Mucosa of descending colon (tissue), 3 donors: ENCODE results near the gene CATSPER3. TPM values are rescaled to one million over a fixed set of nuclear protein-coding genes. Genes with fewer than 3 reads are reported as not detected.

Experiments used
- ATAC-seq: fragments of 200-7000 bp; cut with Tn5 transposase; one replicate; pipeline ENCODE4 v1.9.1; 2020; ENCODE audit warnings: mild to moderate bottlenecking, moderate library complexity
- DNase-seq, 3 donors: peaks; one replicate each; pipeline ENCODE4 v3.0.0-alpha.2; 2020
- H3K36me3 ChIP-seq: fragments of 200-600 bp; one replicate; pipeline ENCODE4 v1.8.0; 2021; ENCODE audit warnings: low read depth, mild to moderate bottlenecking
- H3K4me1 ChIP-seq: fragments of 200-600 bp; one replicate; pipeline ENCODE4 v1.8.0; 2021; ENCODE audit warnings: low read depth, mild to moderate bottlenecking
- H3K4me3 ChIP-seq: fragments of 200-600 bp; one replicate; pipeline ENCODE4 v1.8.0; 2021; ENCODE audit warnings: mild to moderate bottlenecking
- H3K9me3 ChIP-seq: fragments of 200-600 bp; one replicate; pipeline ENCODE4 v1.8.0; 2021; ENCODE audit warnings: mild to moderate bottlenecking
- CTCF ChIP-seq: fragments of 200-600 bp; IDR thresholded peaks from one replicate; pipeline ENCODE4 v1.8.0; 2022; ENCODE audit warnings: antibody characterized with exemption, mild to moderate bottlenecking
- intact Hi-C, 2 donors: fragments of 100-400 bp; cut with DNase I in 1 of 2; cut with micrococcal nuclease in 1 of 2; formaldehyde crosslinking; loops; one replicate each; pipeline versions ENCODE4 v1.11.0 to v1.11.1; 2022; cut with DNase I, micrococcal nuclease
- total RNA-seq, 3 donors: library from RNA; stranded (reverse); fragmentation: NEBNext Ultra II Directional in 2 of 3; extraction: Animal tissue kit (Norgen Biotek cat#: 25700) in 2 of 3; gene quantifications; one replicate each; pipeline versions ENCODE4 v1.2.1 to v1.2.4, GENCODE V29; 2021 to 2023
- donor health status: DM: no; HTN: no; CAD: no; lungs with moderate emphysema.
- donor health status: DM: no; HTN: no; CAD: no.
- donor health status: DM: no; HTN: yes; CAD: no.

CATSPER3 gene
- total RNA-seq, 3 donors from 2014 or later, result 1.3 to 1.5 (median 1.3) TPM

- DNase-seq (no peak), ATAC-seq (no peak)
- no peak for TF ChIP-seq CTCF
- H3K4me3 ChIP-seq, result no peak overlapping the region
- no peaks in the 10 kb centered on the region for H3K36me3 ChIP-seq
- H3K9me3 ChIP-seq, result no peaks in the 10 kb centered on the region
- intact Hi-C loops, result no loop called here
- no peaks in the 10 kb centered on the region for H3K4me1 ChIP-seq
Observed at GRCh38 chr5:135011355-135012032, 43.8 kb downstream of the CATSPER3 start.

DNA sequence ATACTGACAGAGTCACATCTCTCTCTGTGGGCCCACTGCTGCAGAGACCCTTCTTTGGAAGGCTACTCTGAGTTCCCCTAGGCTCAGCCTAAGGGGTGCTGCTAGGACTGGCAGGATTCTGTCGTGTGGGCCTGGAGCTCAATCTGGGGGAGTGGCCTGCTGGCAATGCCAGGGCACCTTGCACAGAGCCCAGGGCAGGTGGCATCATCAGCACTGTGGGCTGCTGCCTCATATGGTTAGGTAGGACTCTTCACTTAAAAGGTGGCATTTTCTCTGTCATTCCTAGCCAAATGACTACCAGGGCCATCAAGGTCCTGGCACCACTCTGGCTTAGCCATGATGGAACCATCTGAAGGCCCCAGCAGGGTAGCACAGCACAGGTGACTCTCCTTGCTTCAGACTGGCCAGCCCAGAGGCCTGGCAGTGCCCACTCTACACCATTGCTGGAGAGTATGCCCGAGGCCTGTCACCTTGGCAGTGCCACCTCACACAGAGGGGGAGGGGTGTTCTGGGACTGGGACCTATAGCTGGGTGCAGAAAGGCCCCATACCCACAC, 44.4 kb downstream of the CATSPER3 start:
- H3K4me1 ChIP-seq, result no peaks in the 10 kb centered on the region
- DNase-seq, result no peak
- H3K36me3 ChIP-seq, result no peaks in the 10 kb centered on the region
- H3K4me3 ChIP-seq, result no peak overlapping the region
- TF ChIP-seq CTCF, result no peak
- no peak for ATAC-seq
- no peaks in the 10 kb centered on the region for H3K9me3 ChIP-seq
- intact Hi-C loops, result no loop called here

DNA sequence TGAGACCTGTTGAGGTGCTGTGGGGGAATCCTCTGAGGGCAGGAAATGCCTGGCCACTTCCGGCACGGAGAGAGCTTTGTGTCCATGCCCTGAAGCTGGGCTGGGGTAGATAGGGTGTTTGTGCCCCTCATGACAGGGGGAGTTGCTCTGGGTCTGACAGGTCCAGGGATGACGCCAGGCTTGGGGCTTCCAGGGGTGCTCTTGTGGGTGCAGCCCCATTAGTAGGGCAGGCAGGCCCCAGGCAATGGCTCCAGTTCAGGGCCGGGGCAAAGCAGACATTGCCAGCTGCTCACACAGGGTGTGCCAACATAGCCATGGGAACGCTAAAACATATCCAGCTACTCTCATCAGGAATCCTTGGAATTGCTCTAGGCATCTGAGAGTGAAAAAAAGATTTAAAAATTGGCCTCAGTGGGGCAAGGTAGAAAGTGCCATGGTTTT, 45.3 kb downstream of the CATSPER3 start:
- TF ChIP-seq CTCF, result no peak
- no peaks in the 10 kb centered on the region for H3K9me3 ChIP-seq
- intact Hi-C loops, result no loop called here
- ATAC-seq (no peak), DNase-seq (no peak)
- no peak overlapping the region for H3K4me3 ChIP-seq
- H3K36me3 ChIP-seq, result no peaks in the 10 kb centered on the region
- no peaks in the 10 kb centered on the region for H3K4me1 ChIP-seq

DNA sequence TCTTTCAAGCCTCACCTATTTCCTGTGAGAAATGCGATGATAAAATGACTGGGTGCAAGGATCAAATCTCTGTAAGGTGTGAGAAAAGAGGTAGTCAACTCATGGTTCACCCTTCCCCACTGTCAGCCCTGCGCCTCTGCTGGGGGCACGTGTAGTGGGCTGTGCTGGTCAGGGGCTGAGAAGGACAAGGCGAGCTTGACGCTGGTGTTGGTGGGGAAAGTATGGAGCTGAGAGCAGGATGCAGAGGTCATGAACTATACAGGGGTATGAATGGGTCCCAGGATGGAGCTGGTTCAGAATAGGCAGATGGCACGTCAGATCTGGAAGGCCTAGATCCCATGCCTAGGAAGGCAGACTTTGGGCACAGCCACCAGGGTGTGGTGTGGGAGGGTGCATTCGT, 45.7 kb downstream of the CATSPER3 start:
- no peaks in the 10 kb centered on the region for H3K9me3 ChIP-seq
- no peak for TF ChIP-seq CTCF
- H3K4me1 ChIP-seq, result no peaks in the 10 kb centered on the region
- H3K4me3 ChIP-seq, result no peak overlapping the region
- ATAC-seq (no peak), DNase-seq (no peak)
- no peaks in the 10 kb centered on the region for H3K36me3 ChIP-seq
- intact Hi-C loops, result no loop called here

DNA sequence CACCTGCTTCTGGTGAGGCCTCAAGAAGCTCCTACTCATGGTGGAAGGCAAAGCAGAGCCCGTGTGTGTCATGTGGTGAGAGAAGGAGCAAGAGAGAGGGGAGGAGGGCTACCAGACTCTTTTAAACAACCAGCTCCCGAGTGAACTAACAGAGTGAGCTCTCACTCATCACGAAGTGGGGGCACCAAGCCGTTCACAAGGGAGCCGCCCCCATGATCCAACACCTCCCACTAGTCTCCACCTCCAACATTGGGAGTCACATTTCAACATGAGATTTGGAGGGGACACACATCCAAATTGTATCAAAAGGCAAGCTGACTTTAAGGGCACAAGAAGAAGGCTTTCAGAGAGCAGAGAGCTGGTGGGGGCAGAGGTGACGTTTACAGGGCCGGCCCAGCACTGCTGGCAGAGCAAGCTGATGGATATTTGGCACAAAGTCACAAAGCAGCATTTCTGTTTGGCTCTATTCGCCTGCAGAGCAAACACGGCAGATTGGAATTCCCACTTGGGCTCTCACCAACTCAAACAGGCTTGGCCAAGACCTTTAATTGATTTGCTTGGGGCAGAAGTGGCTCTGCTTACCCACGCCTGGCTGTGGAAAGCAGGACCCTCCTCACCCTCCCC, 46.4 kb downstream of the CATSPER3 start:
- no peak for ATAC-seq
- peak in 1 of 3 donors; percentile 20 for DNase-seq
- no peak for TF ChIP-seq CTCF
- H3K9me3 ChIP-seq, result no peaks in the 10 kb centered on the region
- no peaks in the 10 kb centered on the region for H3K4me1 ChIP-seq
- intact Hi-C loops, result no loop called here
- H3K4me3 ChIP-seq, result no peak overlapping the region
- no peaks in the 10 kb centered on the region for H3K36me3 ChIP-seq
